Body of pancreas (tissue), 4 donors: ENCODE results near the gene JKAMP.

ENCODE experiments used
- CTCF ChIP-seq, 7 experiments: fragments of 450-650 bp in 4 of 7; fragments of 200-600 bp in 3 of 7; sonication (generic) in 3 of 7; IDR thresholded peaks; one replicate each; pipeline ENCODE4 v1.5.1; 2016 to 2019; ENCODE audit warnings: antibody characterized with exemption in 7 of 7
- POLR2A ChIP-seq, 3 donors: fragments of 450-650 bp; IDR thresholded peaks; one replicate each; pipeline ENCODE4 v1.6.1; 2016; ENCODE audit warnings: antibody characterized with exemption in 3 of 3, mild to moderate bottlenecking in 2 of 3

- no peak for TF ChIP-seq CTCF (IDR thresholded peaks at IDR 0.05)
- TF ChIP-seq POLR2A (IDR thresholded peaks at IDR 0.05): no peak
Measured at GRCh38 chr14:59481407-59481806, 2.9 kb upstream of the JKAMP start.
